HG02938 (cell line): ENCODE measurements around the gene ZIC2.

Experiments
- ATAC-seq: cut with Tn5 transposase; IDR thresholded peaks from one replicate; pipeline ENCODE4 v1.9.1; 2021; ENCODE audit warnings: mild to moderate bottlenecking, moderate library complexity; ENCODE audit not compliant: unreplicated experiment

The ZIC2 gene

DNA sequence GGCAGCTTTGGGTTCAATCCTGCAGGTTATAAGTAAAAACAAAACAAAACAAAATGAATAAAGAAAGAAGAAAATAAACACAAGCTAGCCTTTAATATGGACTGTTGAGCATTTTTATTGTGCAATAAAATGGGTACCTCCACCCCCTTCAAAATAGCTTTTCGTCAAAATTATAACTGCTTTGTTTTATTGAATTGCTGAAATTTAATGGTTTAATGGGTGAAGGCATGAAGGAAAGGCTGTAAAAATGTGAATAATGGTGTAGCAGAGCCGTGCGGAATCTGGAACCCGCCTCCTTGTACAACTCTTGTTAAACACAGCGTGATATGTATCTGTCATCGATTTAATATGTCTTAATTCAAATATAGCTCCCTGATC, 7.8 kb upstream of the ZIC2 start:
- no peak for ATAC-seq

DNA sequence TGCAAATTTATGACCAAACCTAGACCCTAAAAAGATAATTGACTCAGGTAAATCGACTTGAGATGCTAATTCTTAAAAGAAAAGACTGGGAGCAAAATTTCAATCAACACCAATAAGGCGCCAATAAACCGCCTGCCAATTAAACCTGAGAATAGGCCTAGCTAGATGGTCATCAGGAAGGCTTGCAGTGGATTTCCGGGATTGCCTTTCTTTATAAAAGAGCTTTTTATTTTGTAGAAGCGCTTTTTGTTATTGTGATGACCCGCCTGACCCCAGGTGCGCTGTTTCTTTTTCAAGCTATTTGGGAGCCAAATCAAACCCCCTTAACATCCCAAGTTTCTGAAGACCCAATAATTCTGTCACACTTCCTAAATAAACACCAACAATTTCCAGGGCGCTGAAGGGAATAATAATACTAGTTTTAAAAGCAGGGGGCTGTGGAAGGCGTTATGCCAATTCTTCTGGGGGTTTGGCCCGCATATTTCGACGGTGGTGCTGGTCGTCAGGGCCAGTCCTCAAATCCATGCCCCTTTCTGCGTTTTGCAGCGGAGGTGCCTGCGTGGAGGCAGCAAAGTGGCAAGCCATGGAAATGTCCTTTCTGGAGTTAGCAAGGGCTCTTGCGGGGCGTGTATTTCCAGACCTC, 7.2 kb upstream of the ZIC2 start:
- ATAC-seq: no peak

- ATAC-seq: no peak
Measured at GRCh38 chr13:99974939-99975561, 6.5 kb upstream of the ZIC2 start.

- ATAC-seq: no peak
Measured at GRCh38 chr13:99975626-99976025, 6.0 kb upstream of the ZIC2 start.

- no peak for ATAC-seq
Measured at GRCh38 chr13:99976575-99976974, 5.0 kb upstream of the ZIC2 start.

DNA sequence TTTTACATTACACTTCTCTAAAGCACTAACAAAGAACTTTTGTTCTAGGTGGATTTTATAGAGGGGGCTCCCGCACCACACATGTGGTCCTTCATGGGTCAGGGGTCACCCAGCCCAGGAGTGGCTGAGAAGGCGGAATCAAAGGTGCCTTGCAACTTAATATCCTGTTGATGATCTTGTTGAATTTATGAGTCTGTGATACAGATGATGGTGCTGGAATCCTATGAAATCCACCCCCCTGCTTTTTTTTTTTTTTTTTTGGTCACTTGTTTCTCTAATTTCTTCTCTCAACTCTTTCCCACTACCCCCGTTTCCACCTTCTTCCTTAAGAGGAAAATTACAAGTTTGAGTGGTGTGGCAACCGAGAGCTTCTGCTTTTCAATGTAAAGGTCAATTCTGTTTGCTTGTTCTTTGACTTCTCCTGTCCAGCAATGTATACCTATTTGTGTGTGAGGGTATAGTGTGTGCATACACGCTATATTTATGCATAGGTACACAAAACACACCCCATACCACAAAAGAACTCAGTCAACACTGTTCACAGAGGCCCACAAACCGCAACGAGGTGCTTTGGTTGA, 4.2 kb upstream of the ZIC2 start:
- ATAC-seq: no peak

GRCh38 chr13:99977912-99978798, 3.4 kb upstream of the ZIC2 start:
- no peak for ATAC-seq

GRCh38 chr13:99978799-99979452, 2.7 kb upstream of the ZIC2 start:
- no peak for ATAC-seq

- ATAC-seq: no peak
Measured at GRCh38 chr13:99979453-99980200, 2.0 kb upstream of the ZIC2 start.

DNA sequence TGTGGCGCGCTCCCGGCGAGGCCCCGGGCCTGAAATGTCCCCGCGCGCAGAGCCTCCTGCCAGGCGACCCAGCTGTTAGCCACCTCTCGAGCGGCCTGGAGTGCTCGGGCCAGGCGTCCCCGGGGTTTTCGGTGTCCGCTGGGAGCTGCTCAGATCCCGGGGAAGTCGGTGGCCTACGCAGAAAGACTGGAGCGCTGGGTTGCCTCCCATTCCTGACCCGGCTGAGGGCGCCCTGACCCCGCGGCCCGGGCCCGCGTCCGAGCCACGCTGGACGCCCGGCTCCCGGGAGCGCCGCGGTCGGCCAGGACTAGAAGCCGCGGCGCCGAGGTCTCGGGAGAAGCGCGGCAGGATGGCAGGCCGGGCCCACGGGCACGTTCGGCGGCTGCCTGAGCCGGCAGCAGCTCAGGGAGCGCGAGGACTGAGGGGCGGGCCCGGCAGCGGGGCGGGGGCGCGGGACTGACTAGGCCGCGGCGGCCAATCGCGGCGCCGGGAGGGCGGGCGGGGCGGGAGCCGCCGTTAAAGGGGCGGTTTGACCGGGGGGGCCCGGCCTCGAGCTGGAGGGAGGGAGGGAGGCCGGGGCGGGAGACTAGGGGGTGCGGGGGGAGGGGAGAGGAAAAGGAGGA, 1.3 kb upstream of the ZIC2 start:
- ATAC-seq: no peak

GRCh38 chr13:99980824-99981734, 505 bp upstream of the ZIC2 start:
- ATAC-seq: no peak

- ATAC-seq: no peak
Measured at GRCh38 chr13:99982036-99982730, 599 bp downstream of the ZIC2 start.

DNA sequence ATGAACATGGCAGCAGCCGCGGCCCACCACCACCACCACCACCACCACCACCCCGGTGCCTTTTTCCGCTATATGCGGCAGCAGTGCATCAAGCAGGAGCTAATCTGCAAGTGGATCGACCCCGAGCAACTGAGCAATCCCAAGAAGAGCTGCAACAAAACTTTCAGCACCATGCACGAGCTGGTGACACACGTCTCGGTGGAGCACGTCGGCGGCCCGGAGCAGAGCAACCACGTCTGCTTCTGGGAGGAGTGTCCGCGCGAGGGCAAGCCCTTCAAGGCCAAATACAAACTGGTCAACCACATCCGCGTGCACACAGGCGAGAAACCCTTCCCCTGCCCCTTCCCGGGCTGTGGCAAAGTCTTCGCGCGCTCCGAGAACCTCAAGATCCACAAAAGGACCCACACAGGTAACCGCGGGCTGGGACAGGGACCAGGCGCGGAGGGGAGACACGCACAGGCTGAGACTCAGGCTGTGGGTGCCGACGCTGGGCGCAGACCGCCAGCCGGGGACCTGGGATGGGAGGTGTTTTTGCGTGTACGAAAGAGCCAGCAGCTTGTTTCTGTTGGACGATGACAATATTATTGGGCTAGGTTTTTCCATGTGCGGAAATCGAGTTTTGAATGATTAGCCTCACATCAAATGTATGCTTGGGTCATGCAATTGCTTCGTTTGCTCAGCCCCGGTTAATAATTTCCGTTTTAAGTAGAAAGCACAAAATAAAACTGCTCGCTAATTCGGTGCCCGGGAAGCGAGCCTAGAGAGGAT, 1.3 kb downstream of the ZIC2 start:
- ATAC-seq: no peak

GRCh38 chr13:99983499-99984401, 2.2 kb downstream of the ZIC2 start:
- ATAC-seq: no peak

- ATAC-seq: no peak
Measured at GRCh38 chr13:99984461-99985240, 3.1 kb downstream of the ZIC2 start.
